Measurements from ENCODE around the gene TRAF3. TPM values are rescaled to one million over a fixed set of nuclear protein-coding genes. Genes with fewer than 3 reads are reported as not detected.

The TRAF3 gene
- total RNA-seq, 1 donor from 2014 or later: 5.7 TPM

- Histone ChIP-seq H3K27ac (ENCODE audit: low read depth, low read length) (no peak overlapping the region), H3K27me3 (ENCODE audit: control insufficient read depth in 3 of 3, insufficient read depth in 3 of 3, low read length in 3 of 3) (no peaks in the 10 kb centered on the region), H3K4me3 (ENCODE audit: low read length in 3 of 3) (no peak overlapping the region), H3K4me1 (ENCODE audit: control insufficient read depth in 3 of 3, insufficient read depth in 3 of 3, low read length in 3 of 3) (no peaks in the 10 kb centered on the region), H3K9ac (ENCODE audit: low read depth in 1 of 3, low read length in 3 of 3) (no peak overlapping the region), H3K9me3 (ENCODE audit: control insufficient read depth in 3 of 3, low read length in 3 of 3) (no peaks in the 10 kb centered on the region), H3K36me3 (ENCODE audit: control insufficient read depth in 3 of 3, insufficient read depth in 3 of 3, low read length in 3 of 3) (peaks cover 0 to 6% (median 3%) of the 10 kb centered on the region in 3 donors)
Measured at GRCh38 chr14:102734436-102734835, 42.8 kb upstream of the TRAF3 start.

GRCh38 chr14:102736956-102737355 lies 40.3 kb upstream of the TRAF3 start:
- H3K4me3 ChIP-seq (ENCODE audit: low read length in 3 of 3): no peak overlapping the region
- H3K9ac ChIP-seq (ENCODE audit: low read depth in 1 of 3, low read length in 3 of 3): no peak overlapping the region
- H3K9me3 ChIP-seq (ENCODE audit: control insufficient read depth in 3 of 3, low read length in 3 of 3): no peaks in the 10 kb centered on the region
- H3K4me1 ChIP-seq (ENCODE audit: control insufficient read depth in 3 of 3, insufficient read depth in 3 of 3, low read length in 3 of 3): no peaks in the 10 kb centered on the region
- H3K27me3 ChIP-seq (ENCODE audit: control insufficient read depth in 3 of 3, insufficient read depth in 3 of 3, low read length in 3 of 3): no peaks in the 10 kb centered on the region
- no peak overlapping the region for H3K27ac ChIP-seq (ENCODE audit: low read depth, low read length)
- peaks cover 0 to 6% (median 3%) of the 10 kb centered on the region in 3 donors for H3K36me3 ChIP-seq (ENCODE audit: control insufficient read depth in 3 of 3, insufficient read depth in 3 of 3, low read length in 3 of 3)

DNA sequence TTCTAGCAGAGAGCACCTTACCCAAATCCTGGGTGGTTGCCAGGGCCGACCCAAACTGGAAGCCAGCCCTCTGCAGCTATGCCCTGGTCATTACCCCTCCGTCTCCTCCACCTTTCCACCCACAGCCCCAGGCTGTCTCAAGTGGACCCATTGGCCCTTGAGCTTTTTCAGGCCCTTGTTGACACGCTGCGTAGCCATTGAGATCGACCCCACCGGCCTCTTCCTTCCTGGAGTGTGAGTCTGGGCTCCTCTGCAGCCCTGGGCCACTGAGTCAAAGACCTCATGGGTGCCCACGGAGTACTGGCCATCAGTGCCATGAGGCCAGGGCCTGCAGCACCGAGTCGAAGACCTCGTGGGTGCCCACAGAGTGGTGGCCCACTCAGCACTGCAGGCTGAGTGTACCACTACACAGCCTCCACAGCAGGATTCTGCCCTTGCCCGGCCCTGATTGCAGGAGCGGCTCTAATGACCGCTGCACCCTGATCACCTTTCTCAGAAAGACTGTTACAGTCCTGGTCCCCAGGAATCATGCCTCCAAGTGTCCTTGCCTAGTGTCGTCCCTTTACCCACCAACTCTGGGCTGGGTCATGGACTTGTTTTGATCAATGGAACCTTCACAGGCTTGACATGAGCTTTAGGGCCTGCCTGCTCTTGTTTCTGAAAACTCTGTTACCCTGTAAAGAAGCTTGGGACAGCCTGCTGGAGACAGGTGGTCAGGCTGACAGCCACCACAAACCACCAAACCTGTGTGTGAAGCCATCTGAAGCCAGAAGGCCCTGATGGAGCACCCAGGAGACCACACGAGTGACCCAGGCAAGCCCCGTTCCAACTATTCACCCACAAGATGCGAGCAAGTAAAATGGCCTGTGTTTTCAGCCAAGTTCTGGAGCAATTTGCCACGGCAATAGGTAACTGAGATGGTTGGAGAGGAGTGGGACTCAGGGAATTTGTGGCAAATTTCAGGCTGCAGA lies 39.6 kb upstream of the TRAF3 start:
- no peak overlapping the region for H3K27ac ChIP-seq (ENCODE audit: low read depth, low read length)
- H3K9ac ChIP-seq (ENCODE audit: low read depth in 1 of 3, low read length in 3 of 3): no peak overlapping the region
- no peaks in the 10 kb centered on the region for H3K4me1 ChIP-seq (ENCODE audit: control insufficient read depth in 3 of 3, insufficient read depth in 3 of 3, low read length in 3 of 3)
- H3K36me3 ChIP-seq (ENCODE audit: control insufficient read depth in 3 of 3, insufficient read depth in 3 of 3, low read length in 3 of 3): peaks cover 0 to 6% (median 3%) of the 10 kb centered on the region in 3 donors
- no peak overlapping the region for H3K4me3 ChIP-seq (ENCODE audit: low read length in 3 of 3)
- no peaks in the 10 kb centered on the region for H3K27me3 ChIP-seq (ENCODE audit: control insufficient read depth in 3 of 3, insufficient read depth in 3 of 3, low read length in 3 of 3)
- H3K9me3 ChIP-seq (ENCODE audit: control insufficient read depth in 3 of 3, low read length in 3 of 3): no peaks in the 10 kb centered on the region

DNA sequence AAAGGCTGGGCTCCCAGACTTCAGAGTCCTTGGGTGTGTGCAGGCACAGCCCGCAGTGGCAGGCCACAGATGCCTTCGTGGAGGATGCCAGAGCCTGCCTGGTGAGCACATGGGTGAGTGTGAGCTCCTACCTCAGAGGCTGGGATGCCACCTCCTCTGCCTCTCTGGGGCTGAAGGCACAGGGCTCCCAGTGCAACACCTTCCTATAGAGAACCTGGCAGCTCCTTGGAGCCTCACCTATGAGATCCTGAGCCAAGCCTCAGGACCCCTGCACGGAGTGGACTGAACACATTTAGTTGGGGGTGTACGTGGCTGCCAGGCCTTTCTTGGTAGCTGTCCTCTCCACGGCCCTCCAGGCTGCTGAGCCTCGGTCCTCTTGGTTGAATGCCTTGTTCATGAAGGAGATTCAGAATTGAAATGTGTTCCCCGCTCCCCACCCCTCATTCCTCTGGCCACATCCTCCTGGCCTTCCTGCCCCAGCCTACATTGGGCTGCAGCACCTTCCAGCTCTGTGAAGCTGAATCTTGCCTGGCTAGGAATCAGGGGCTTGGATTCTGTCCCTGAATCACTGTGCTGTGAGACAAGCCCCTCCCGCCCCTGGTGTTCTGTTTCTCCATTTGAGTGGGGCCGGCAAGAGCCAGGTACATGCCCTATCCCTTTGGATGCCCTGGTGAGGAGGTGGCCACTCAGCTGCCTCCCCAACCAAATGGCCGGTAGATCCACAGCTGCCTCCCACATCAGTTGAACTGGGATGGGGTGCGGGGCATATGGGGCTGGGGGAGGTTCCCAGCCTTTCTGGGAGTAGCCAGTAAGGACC lies 38.7 kb upstream of the TRAF3 start:
- no peaks in the 10 kb centered on the region for H3K27me3 ChIP-seq (ENCODE audit: control insufficient read depth in 3 of 3, insufficient read depth in 3 of 3, low read length in 3 of 3)
- no peak overlapping the region for H3K9ac ChIP-seq (ENCODE audit: low read depth in 1 of 3, low read length in 3 of 3)
- no peaks in the 10 kb centered on the region for H3K9me3 ChIP-seq (ENCODE audit: control insufficient read depth in 3 of 3, low read length in 3 of 3)
- no peak overlapping the region for H3K27ac ChIP-seq (ENCODE audit: low read depth, low read length)
- no peak overlapping the region for H3K4me3 ChIP-seq (ENCODE audit: low read length in 3 of 3)
- peaks cover 0 to 6% (median 3%) of the 10 kb centered on the region in 3 donors for H3K36me3 ChIP-seq (ENCODE audit: control insufficient read depth in 3 of 3, insufficient read depth in 3 of 3, low read length in 3 of 3)
- no peaks in the 10 kb centered on the region for H3K4me1 ChIP-seq (ENCODE audit: control insufficient read depth in 3 of 3, insufficient read depth in 3 of 3, low read length in 3 of 3)

- no peaks in the 10 kb centered on the region for H3K4me1 ChIP-seq (ENCODE audit: control insufficient read depth in 3 of 3, insufficient read depth in 3 of 3, low read length in 3 of 3)
- H3K27ac ChIP-seq (ENCODE audit: low read depth, low read length): no peak overlapping the region
- no peak overlapping the region for H3K9ac ChIP-seq (ENCODE audit: low read depth in 1 of 3, low read length in 3 of 3)
- no peak overlapping the region for H3K4me3 ChIP-seq (ENCODE audit: low read length in 3 of 3)
- no peaks in the 10 kb centered on the region for H3K9me3 ChIP-seq (ENCODE audit: control insufficient read depth in 3 of 3, low read length in 3 of 3)
- H3K27me3 ChIP-seq (ENCODE audit: control insufficient read depth in 3 of 3, insufficient read depth in 3 of 3, low read length in 3 of 3): no peaks in the 10 kb centered on the region
- peaks cover 0 to 3% (median 3%) of the 10 kb centered on the region in 3 donors for H3K36me3 ChIP-seq (ENCODE audit: control insufficient read depth in 3 of 3, insufficient read depth in 3 of 3, low read length in 3 of 3)
Measured at GRCh38 chr14:102739190-102739469, 38.1 kb upstream of the TRAF3 start.

GRCh38 chr14:102746634-102747438 lies 30.4 kb upstream of the TRAF3 start:
- H3K27ac ChIP-seq (ENCODE audit: low read depth, low read length): no peak overlapping the region
- H3K4me1 ChIP-seq (ENCODE audit: control insufficient read depth in 3 of 3, insufficient read depth in 3 of 3, low read length in 3 of 3): no peaks in the 10 kb centered on the region
- no peaks in the 10 kb centered on the region for H3K27me3 ChIP-seq (ENCODE audit: control insufficient read depth in 3 of 3, insufficient read depth in 3 of 3, low read length in 3 of 3)
- no peak overlapping the region for H3K4me3 ChIP-seq (ENCODE audit: low read length in 3 of 3)
- no peaks in the 10 kb centered on the region for H3K9me3 ChIP-seq (ENCODE audit: control insufficient read depth in 3 of 3, low read length in 3 of 3)
- H3K36me3 ChIP-seq (ENCODE audit: control insufficient read depth in 3 of 3, insufficient read depth in 3 of 3, low read length in 3 of 3): no peaks in the 10 kb centered on the region
- no peak overlapping the region for H3K9ac ChIP-seq (ENCODE audit: low read depth in 1 of 3, low read length in 3 of 3)

GRCh38 chr14:102748806-102749205 lies 28.4 kb upstream of the TRAF3 start:
- Histone ChIP-seq H3K4me1 (ENCODE audit: control insufficient read depth in 3 of 3, insufficient read depth in 3 of 3, low read length in 3 of 3) (no peaks in the 10 kb centered on the region), H3K9me3 (ENCODE audit: control insufficient read depth in 3 of 3, low read length in 3 of 3) (no peaks in the 10 kb centered on the region), H3K9ac (ENCODE audit: low read depth in 1 of 3, low read length in 3 of 3) (no peak overlapping the region), H3K36me3 (ENCODE audit: control insufficient read depth in 3 of 3, insufficient read depth in 3 of 3, low read length in 3 of 3) (no peaks in the 10 kb centered on the region), H3K27ac (ENCODE audit: low read depth, low read length) (no peak overlapping the region), H3K27me3 (ENCODE audit: control insufficient read depth in 3 of 3, insufficient read depth in 3 of 3, low read length in 3 of 3) (no peaks in the 10 kb centered on the region), H3K4me3 (ENCODE audit: low read length in 3 of 3) (no peak overlapping the region)

DNA sequence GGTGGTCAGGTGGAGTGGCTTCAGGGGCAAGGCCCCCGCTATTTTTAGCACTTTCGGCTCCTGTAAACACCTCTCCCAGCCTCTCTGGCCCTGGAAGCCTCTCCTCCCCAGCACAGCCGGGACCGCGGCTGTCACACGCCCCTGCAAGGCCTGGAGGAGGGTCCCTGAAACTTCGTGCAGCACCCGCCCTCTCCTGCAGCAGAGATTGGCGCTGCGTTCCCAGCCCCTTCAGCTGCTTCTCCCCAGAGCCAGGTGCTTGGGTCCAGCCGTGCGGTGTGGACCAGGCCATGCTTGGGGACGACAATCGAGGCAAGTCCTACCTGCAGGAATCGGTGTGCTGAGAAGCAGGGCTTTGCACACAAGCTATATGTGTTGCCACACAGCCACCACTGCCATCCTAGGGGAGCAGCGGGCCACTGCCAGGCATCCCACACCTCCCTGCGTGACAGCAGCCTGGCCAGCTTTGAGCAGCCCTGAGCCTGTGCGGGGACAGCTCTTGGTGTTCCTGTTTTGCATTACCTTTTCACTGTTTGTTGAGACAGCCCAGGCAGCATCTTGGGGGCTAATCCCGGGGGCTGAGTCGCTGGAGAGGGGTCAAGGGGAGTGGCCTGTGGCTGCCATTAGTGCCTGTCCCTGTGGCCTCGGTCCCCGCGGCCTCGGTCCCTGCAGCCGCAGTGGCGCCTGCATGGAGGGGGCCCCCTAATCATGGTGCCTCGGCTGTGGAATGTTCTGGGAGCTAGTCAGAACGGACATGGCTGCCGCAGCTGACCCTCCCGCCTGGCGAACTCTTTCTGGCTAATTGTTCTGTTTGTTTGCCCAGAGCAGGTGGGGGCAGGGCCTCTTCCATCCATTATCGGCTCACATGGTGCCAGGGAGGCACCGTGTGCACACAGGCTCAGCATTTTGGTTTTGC lies 27.6 kb upstream of the TRAF3 start:
- Histone ChIP-seq H3K27ac (ENCODE audit: low read depth, low read length) (no peak overlapping the region), H3K9ac (ENCODE audit: low read depth in 1 of 3, low read length in 3 of 3) (no peak overlapping the region), H3K4me1 (ENCODE audit: control insufficient read depth in 3 of 3, insufficient read depth in 3 of 3, low read length in 3 of 3) (no peaks in the 10 kb centered on the region), H3K9me3 (ENCODE audit: control insufficient read depth in 3 of 3, low read length in 3 of 3) (no peaks in the 10 kb centered on the region), H3K36me3 (ENCODE audit: control insufficient read depth in 3 of 3, insufficient read depth in 3 of 3, low read length in 3 of 3) (no peaks in the 10 kb centered on the region), H3K4me3 (ENCODE audit: low read length in 3 of 3) (no peak overlapping the region), H3K27me3 (ENCODE audit: control insufficient read depth in 3 of 3, insufficient read depth in 3 of 3, low read length in 3 of 3) (no peaks in the 10 kb centered on the region)

- H3K27ac ChIP-seq (ENCODE audit: low read depth, low read length): no peak overlapping the region
- no peaks in the 10 kb centered on the region for H3K27me3 ChIP-seq (ENCODE audit: control insufficient read depth in 3 of 3, insufficient read depth in 3 of 3, low read length in 3 of 3)
- no peaks in the 10 kb centered on the region for H3K4me1 ChIP-seq (ENCODE audit: control insufficient read depth in 3 of 3, insufficient read depth in 3 of 3, low read length in 3 of 3)
- H3K9ac ChIP-seq (ENCODE audit: low read depth in 1 of 3, low read length in 3 of 3): no peak overlapping the region
- no peaks in the 10 kb centered on the region for H3K36me3 ChIP-seq (ENCODE audit: control insufficient read depth in 3 of 3, insufficient read depth in 3 of 3, low read length in 3 of 3)
- no peaks in the 10 kb centered on the region for H3K9me3 ChIP-seq (ENCODE audit: control insufficient read depth in 3 of 3, low read length in 3 of 3)
- H3K4me3 ChIP-seq (ENCODE audit: low read length in 3 of 3): no peak overlapping the region
Measured at GRCh38 chr14:102750376-102750775, 26.9 kb upstream of the TRAF3 start.

Data from skeletal muscle tissue (tissue), 4 donors.